H1 (cell line): ENCODE measurements around the gene TSPAN32. TPM values are rescaled to one million over a fixed set of nuclear protein-coding genes. Genes with fewer than 3 reads are reported as not detected.

Experiments
- CHD1 ChIP-seq: IDR thresholded peaks from 2 replicates; pipeline ENCODE4 v1.6.1; 2012; ENCODE audit warnings: low read depth, low read length, improper control_type of control experiment
- EZH2 ChIP-seq: fragments of 200-600 bp; sonication (generic); IDR thresholded peaks from 2 replicates; pipeline ENCODE4 v1.7.1; 2012; ENCODE audit warnings: low read depth, mild to moderate bottlenecking, moderate library complexity, low read length, inconsistent platforms; ENCODE audit not compliant: severe bottlenecking
- NANOG ChIP-seq: IDR thresholded peaks from 2 replicates; pipeline ENCODE4 v1.6.1; 2011; ENCODE audit warnings: low read length, low read depth, mild to moderate bottlenecking, inconsistent platforms; ENCODE audit not compliant: insufficient read depth, poor library complexity, severe bottlenecking
- TAF1 ChIP-seq: IDR thresholded peaks from 2 replicates; pipeline ENCODE4 v1.6.1; 2011; ENCODE audit warnings: mild to moderate bottlenecking, low read depth, low read length
- polyA plus RNA-seq, 7 experiments: library from polyadenylated mRNA; depleted of rRNA in 3 of 7; stranded (reverse) in 5 of 7; unstranded in 2 of 7; fragments of >200 nt in 5 of 7; fragments of 200-250 nt in 2 of 7; gene quantifications; 1 replicate in 5 of 7; 2 replicates in 1 of 7; 4 replicates in 1 of 7; pipeline versions ENCODE4 v1.2.1 to v1.2.3, GENCODE V29; 2011 to 2013; ENCODE audit warnings: missing spikeins in 2 of 7, mixed read lengths in 2 of 7
- total RNA-seq: library from RNA; stranded (reverse); fragmentation: NEBNext Ultra II Directional; extraction: Animal tissue kit (Norgen Biotek cat#: 25700); gene quantifications from 2 replicates; pipeline ENCODE4 v1.2.1, GENCODE V29; 2021
- TF ChIP-seq, protein P1 (sequence below): fragments of 300-600 bp; sonication (generic); IDR thresholded peaks from 2 replicates; pipeline ENCODE4 v1.7.1; 2012; ENCODE audit warnings: low read length, moderate library complexity, mild to moderate bottlenecking, inconsistent platforms; ENCODE audit not compliant: insufficient replicate concordance

TSPAN32 gene
- total and polyA plus RNA-seq, 2 of the 8 experiments (the other 6 are each of a cell fraction or from before 2014, with no cell fraction given): not detected

DNA sequence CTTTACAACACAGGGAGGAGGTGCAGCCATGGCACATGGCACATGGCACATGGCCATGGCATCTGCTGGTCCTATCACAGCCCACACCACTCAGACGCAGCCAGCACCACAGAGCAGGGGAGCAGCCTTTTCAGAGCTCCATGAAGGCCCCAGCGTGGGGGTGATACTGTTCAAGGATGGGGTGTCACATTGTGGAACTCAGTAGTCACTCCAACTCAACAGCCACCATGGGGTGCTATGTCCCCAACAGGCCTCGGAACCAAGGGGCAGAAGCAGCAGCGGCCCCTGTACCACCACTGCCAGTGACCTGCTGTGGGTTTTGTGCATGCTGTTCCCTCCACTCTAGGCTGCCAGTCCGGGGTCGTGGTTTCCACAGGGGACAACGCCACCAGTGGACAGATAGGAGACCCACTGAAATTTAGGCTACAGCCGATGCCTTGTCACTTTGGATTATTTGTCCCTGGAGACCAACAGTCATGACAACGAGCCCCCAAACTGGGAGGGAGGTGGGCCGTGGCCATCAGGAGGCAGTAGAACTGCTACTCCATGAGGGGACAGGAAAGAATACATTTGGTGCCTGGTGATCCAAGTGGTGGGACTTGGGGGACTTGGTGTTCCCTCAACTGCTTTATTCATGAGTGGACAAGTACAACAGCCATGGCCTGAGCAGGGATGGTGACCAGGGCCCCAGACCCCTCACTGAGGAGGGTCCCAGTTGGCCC is 44.9 kb downstream of the TSPAN32 start (continued):
- TF ChIP-seq, protein P1, sequence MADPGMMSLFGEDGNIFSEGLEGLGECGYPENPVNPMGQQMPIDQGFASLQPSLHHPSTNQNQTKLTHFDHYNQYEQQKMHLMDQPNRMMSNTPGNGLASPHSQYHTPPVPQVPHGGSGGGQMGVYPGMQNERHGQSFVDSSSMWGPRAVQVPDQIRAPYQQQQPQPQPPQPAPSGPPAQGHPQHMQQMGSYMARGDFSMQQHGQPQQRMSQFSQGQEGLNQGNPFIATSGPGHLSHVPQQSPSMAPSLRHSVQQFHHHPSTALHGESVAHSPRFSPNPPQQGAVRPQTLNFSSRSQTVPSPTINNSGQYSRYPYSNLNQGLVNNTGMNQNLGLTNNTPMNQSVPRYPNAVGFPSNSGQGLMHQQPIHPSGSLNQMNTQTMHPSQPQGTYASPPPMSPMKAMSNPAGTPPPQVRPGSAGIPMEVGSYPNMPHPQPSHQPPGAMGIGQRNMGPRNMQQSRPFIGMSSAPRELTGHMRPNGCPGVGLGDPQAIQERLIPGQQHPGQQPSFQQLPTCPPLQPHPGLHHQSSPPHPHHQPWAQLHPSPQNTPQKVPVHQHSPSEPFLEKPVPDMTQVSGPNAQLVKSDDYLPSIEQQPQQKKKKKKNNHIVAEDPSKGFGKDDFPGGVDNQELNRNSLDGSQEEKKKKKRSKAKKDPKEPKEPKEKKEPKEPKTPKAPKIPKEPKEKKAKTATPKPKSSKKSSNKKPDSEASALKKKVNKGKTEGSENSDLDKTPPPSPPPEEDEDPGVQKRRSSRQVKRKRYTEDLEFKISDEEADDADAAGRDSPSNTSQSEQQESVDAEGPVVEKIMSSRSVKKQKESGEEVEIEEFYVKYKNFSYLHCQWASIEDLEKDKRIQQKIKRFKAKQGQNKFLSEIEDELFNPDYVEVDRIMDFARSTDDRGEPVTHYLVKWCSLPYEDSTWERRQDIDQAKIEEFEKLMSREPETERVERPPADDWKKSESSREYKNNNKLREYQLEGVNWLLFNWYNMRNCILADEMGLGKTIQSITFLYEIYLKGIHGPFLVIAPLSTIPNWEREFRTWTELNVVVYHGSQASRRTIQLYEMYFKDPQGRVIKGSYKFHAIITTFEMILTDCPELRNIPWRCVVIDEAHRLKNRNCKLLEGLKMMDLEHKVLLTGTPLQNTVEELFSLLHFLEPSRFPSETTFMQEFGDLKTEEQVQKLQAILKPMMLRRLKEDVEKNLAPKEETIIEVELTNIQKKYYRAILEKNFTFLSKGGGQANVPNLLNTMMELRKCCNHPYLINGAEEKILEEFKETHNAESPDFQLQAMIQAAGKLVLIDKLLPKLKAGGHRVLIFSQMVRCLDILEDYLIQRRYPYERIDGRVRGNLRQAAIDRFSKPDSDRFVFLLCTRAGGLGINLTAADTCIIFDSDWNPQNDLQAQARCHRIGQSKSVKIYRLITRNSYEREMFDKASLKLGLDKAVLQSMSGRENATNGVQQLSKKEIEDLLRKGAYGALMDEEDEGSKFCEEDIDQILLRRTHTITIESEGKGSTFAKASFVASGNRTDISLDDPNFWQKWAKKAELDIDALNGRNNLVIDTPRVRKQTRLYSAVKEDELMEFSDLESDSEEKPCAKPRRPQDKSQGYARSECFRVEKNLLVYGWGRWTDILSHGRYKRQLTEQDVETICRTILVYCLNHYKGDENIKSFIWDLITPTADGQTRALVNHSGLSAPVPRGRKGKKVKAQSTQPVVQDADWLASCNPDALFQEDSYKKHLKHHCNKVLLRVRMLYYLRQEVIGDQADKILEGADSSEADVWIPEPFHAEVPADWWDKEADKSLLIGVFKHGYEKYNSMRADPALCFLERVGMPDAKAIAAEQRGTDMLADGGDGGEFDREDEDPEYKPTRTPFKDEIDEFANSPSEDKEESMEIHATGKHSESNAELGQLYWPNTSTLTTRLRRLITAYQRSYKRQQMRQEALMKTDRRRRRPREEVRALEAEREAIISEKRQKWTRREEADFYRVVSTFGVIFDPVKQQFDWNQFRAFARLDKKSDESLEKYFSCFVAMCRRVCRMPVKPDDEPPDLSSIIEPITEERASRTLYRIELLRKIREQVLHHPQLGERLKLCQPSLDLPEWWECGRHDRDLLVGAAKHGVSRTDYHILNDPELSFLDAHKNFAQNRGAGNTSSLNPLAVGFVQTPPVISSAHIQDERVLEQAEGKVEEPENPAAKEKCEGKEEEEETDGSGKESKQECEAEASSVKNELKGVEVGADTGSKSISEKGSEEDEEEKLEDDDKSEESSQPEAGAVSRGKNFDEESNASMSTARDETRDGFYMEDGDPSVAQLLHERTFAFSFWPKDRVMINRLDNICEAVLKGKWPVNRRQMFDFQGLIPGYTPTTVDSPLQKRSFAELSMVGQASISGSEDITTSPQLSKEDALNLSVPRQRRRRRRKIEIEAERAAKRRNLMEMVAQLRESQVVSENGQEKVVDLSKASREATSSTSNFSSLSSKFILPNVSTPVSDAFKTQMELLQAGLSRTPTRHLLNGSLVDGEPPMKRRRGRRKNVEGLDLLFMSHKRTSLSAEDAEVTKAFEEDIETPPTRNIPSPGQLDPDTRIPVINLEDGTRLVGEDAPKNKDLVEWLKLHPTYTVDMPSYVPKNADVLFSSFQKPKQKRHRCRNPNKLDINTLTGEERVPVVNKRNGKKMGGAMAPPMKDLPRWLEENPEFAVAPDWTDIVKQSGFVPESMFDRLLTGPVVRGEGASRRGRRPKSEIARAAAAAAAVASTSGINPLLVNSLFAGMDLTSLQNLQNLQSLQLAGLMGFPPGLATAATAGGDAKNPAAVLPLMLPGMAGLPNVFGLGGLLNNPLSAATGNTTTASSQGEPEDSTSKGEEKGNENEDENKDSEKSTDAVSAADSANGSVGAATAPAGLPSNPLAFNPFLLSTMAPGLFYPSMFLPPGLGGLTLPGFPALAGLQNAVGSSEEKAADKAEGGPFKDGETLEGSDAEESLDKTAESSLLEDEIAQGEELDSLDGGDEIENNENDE: no peak
- TF ChIP-seq CHD1 (no peak), NANOG (no peak), EZH2 (no peak), TAF1 (no peak)
